K562 (cell line): ENCODE data around the gene MED22. TPM values are rescaled to one million over a fixed set of nuclear protein-coding genes. Genes with fewer than 3 reads are reported as not detected.

Experiments used
- ATAC-seq: fragments of 200-7000 bp; cut with Tn5 transposase; 3 replicates; pipeline ENCODE4 v1.9.1; 2020; ENCODE audit warnings: moderate library complexity
- BruUV-seq: library from RNA; stranded (reverse); fragments of 400-500 nt; replicated peaks from 2 replicates; lab custom pipeline; 2021; lab: Mats Ljungman, UMichigan
- CTCF ChIA-PET: fragments of 300-600 bp; formaldehyde crosslinking; extraction: SDS; loops from one replicate; lab custom pipeline; 2021; ENCODE audit warnings: low intra/inter-chr PET ratio; lab: Yijun Ruan, JAX
- POLR2A ChIA-PET: fragments of 300-600, 350-650 bp; sonication (Branson Sonifier 250); formaldehyde crosslinking; extraction: SDS; loops from one replicate; lab custom pipeline; 2021; ENCODE audit warnings: antibody characterized with exemption, inconsistent platforms; lab: Yijun Ruan, JAX
- DNase-seq, 4 experiments: peaks; one replicate each; pipeline versions ENCODE4 v3.0.0 to v3.0.0-alpha.2; 2011 to 2018; ENCODE audit warnings: low spot score in 3 of 4, mixed read lengths in 3 of 4; ENCODE audit errors: extremely low read depth in 1 of 4
- FAIRE-seq: peaks from 2 replicates; lab custom pipeline; 2011; peaks lifted over from hg19 to GRCh38; lab: Jason Lieb, UNC
- H2AFZ ChIP-seq: 2 replicates; pipeline ENCODE4 v1.6.0; 2011; ENCODE audit warnings: low read depth, low read length, control low read depth, inconsistent platforms
- H3K27ac ChIP-seq: fragments of 200-600 bp; 3 replicates; pipeline ENCODE4 v1.8.0; 2011; ENCODE audit warnings: low read depth, mild to moderate bottlenecking, control low read depth, inconsistent platforms, low read length, moderate library complexity, mixed read lengths; ENCODE audit errors: extremely low read depth
- H3K27me3 ChIP-seq, 2 experiments: fragments of 300-600 bp in 1 of 2; 2 replicates in 1 of 2; 3 replicates in 1 of 2; pipeline versions ENCODE4 v1.6.0 to v1.8.0; 2011; ENCODE audit warnings: inconsistent platforms in 2 of 2, low read length in 2 of 2, mild to moderate bottlenecking in 1 of 2, mixed read lengths in 1 of 2, moderate library complexity in 1 of 2; ENCODE audit not compliant: control insufficient read depth in 2 of 2, insufficient read depth in 2 of 2
- H3K36me3 ChIP-seq: fragments of 300-600 bp; 3 replicates; pipeline ENCODE4 v1.8.0; 2011; ENCODE audit warnings: mild to moderate bottlenecking, low read length, inconsistent platforms; ENCODE audit not compliant: control insufficient read depth, insufficient read depth
- H3K4me1 ChIP-seq, 2 experiments: fragments of 200-600 bp in 1 of 2; replicated peaks in 1 of 2; 2 replicates in 1 of 2; 3 replicates in 1 of 2; pipeline versions ENCODE4 v1.5.1 to v1.8.0; 2011; ENCODE audit warnings: inconsistent platforms in 2 of 2, low read length in 2 of 2, mild to moderate bottlenecking in 1 of 2, mixed read lengths in 1 of 2, moderate library complexity in 1 of 2; ENCODE audit not compliant: control insufficient read depth in 2 of 2, insufficient read depth in 2 of 2
- H3K4me2 ChIP-seq: 2 replicates; pipeline ENCODE4 v1.6.1; 2011; ENCODE audit warnings: low read length, control low read depth, inconsistent platforms, mixed read lengths; ENCODE audit not compliant: insufficient read depth
- H3K4me3 ChIP-seq: fragments of 200-600 bp; sonication (generic), shearing (Covaris generic); 2 replicates; pipeline ENCODE4 v1.5.1; 2016; ENCODE audit warnings: control low read depth, inconsistent platforms
- H3K79me2 ChIP-seq: fragments of 200-600 bp; 3 replicates; pipeline ENCODE4 v1.8.0; 2011; ENCODE audit warnings: low read length, inconsistent platforms; ENCODE audit not compliant: control insufficient read depth, insufficient read depth
- H3K9ac ChIP-seq, 2 experiments: 2 replicates each; pipeline versions ENCODE4 v1.6.0 to v1.6.1; 2011; ENCODE audit warnings: low read depth in 2 of 2, low read length in 2 of 2, control low read depth in 1 of 2, inconsistent platforms in 1 of 2, mild to moderate bottlenecking in 1 of 2, mixed read lengths in 1 of 2; ENCODE audit not compliant: insufficient read depth in 1 of 2
- H3K9me1 ChIP-seq: one replicate; pipeline ENCODE4 v1.6.0; 2011; ENCODE audit warnings: inconsistent platforms, mild to moderate bottlenecking, low read length, moderate library complexity; ENCODE audit not compliant: control insufficient read depth, insufficient read depth
- H3K9me3 ChIP-seq: replicated peaks from 2 replicates; pipeline ENCODE4 v1.5.1; 2011; ENCODE audit warnings: low read depth, low read length, inconsistent platforms; ENCODE audit not compliant: control insufficient read depth, insufficient read depth
- H4K20me1 ChIP-seq: replicated peaks from 2 replicates; pipeline ENCODE4 v1.6.1; 2011; ENCODE audit warnings: low read length, inconsistent platforms, mixed read lengths; ENCODE audit not compliant: control insufficient read depth, insufficient read depth
- BDP1 ChIP-seq: IDR thresholded peaks from 3 replicates; pipeline ENCODE4 v1.6.1; 2011; ENCODE audit not compliant: insufficient read length, insufficient read depth
- CBX1 ChIP-seq: sonication (generic); IDR thresholded peaks from 2 replicates; pipeline ENCODE4 v1.6.1; 2016; ENCODE audit warnings: antibody characterized with exemption, low read depth, mild to moderate bottlenecking
- CCAR2 ChIP-seq: fragments of 200-400 bp; formaldehyde crosslinking; IDR thresholded peaks from 2 replicates; pipeline ENCODE4 v1.6.1; 2017; ENCODE audit warnings: mild to moderate bottlenecking, low read depth, low read length
- CHD2 ChIP-seq: IDR thresholded peaks from 2 replicates; pipeline ENCODE4 v1.6.1; 2011; ENCODE audit warnings: low read depth, low read length
- CTBP1 ChIP-seq: fragments of 450-650 bp; IDR thresholded peaks from 2 replicates; pipeline ENCODE4 v1.6.1; 2016; ENCODE audit warnings: borderline replicate concordance
- KLF13 ChIP-seq: fragments of 450-650 bp; IDR thresholded peaks from 2 replicates; pipeline ENCODE4 v1.6.1; 2016; ENCODE audit warnings: missing genetic modification characterization, low read depth, mild to moderate bottlenecking, missing compliant biosample characterization, moderate library complexity, borderline replicate concordance
- NEUROD1 ChIP-seq: fragments of 150-350 bp; IDR thresholded peaks from 2 replicates; pipeline ENCODE4 v1.6.1; 2014; ENCODE audit warnings: borderline replicate concordance, low read length, low read depth; ENCODE audit not compliant: partially characterized antibody
- NRF1 ChIP-seq, 2 experiments: fragments of 450-650 bp; IDR thresholded peaks in 1 of 2; conservative IDR thresholded peaks in 1 of 2; 2 replicates each; pipeline ENCODE4 v1.6.1; 2014; ENCODE audit warnings: mild to moderate bottlenecking in 2 of 2
- WGBS: fragments of 100-300 bp; shearing (Covaris generic); methylation state at CpG from one replicate; pipeline ENCODE4 v1.1.6; 2016; ENCODE audit warnings: low coverage, mixed read lengths; ENCODE audit not compliant: insufficient coverage; ENCODE audit errors: missing lambda C conversion rate; 5-methylcytosine and 5-hydroxymethylcytosine counted together
- in situ Hi-C: fragments of 300-500 bp; cut with MboI; formaldehyde crosslinking; loops from 4 replicates; pipeline ENCODE4 v1.15.0; 2018; ENCODE audit warnings: inconsistent platforms, mixed read lengths
- intact Hi-C: fragments of 100-400 bp; cut with micrococcal nuclease; formaldehyde crosslinking; loops from 2 replicates; pipeline ENCODE4 v1.14.2; 2022
- polyA plus RNA-seq, 8 experiments: library from polyadenylated mRNA; depleted of rRNA in 4 of 8; stranded (reverse) in 5 of 8; unstranded in 3 of 8; fragments of >200 nt; fragmentation: Nextera tagmentation in 2 of 8; fragmentation: Illumina TruSeq in 1 of 8; extraction: Ambion mirVana in 2 of 8; extraction: Trizol in 1 of 8; gene quantifications; 2 replicates each; pipeline versions ENCODE4 v1.2.1 to v1.2.3, GENCODE V29; 2011 to 2014; ENCODE audit warnings: inconsistent platforms in 1 of 8, missing spikeins in 1 of 8
- total RNA-seq, 7 experiments: library from RNA; depleted of rRNA in 6 of 7; stranded (reverse); fragments of >200 nt in 6 of 7; fragmentation: Illumina TruSeq in 2 of 7; extraction: Trizol in 2 of 7; gene quantifications; 2 replicates each; pipeline versions ENCODE4 v1.2.1 to v1.2.3, GENCODE V29; 2011 to 2021; ENCODE audit warnings: low replicate concordance in 1 of 7
- TF ChIP-seq, protein P1 (sequence below): sonication (generic); formaldehyde crosslinking; IDR thresholded peaks from 2 replicates; pipeline ENCODE4 v1.9.0; 2022; ENCODE audit warnings: mild to moderate bottlenecking, missing genetic modification reagents
- TF ChIP-seq, protein P2 (sequence below): fragments of 450-650 bp; IDR thresholded peaks from 2 replicates; pipeline ENCODE4 v1.6.1; 2016; ENCODE audit warnings: mild to moderate bottlenecking, moderate library complexity
- TF ChIP-seq, protein P3 (sequence below): fragments of 250-450 bp; sonication (Bioruptor Pico); IDR thresholded peaks from 2 replicates; pipeline ENCODE4 v1.9.0; 2021; ENCODE audit warnings: mild to moderate bottlenecking

MED22 gene
- total and polyA plus RNA-seq, 9 of the 15 experiments (the other 6 are each of a cell fraction or from before 2014, with no cell fraction given): 0.73 to 35.6 (median 22.3) TPM

DNA sequence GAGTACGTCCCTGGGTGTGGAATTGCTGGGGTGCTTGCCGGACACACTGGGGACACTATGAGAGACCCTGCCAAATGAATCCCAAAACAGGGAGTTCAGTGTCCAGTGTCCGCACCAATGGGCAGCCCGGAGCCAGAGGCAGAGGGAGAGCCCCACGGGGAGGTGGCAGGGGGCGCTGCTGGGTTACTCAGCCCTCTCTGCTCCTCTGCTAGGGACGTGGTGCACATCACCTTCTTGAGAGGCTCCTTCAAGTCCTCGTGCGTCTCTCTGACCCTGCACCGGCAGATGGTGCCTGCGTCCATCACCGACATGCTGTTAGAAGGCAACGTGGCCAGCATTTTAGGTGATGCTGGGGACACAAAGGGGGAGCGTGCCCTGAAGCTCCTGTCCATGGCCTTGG is 49.0 kb upstream of the MED22 start:
- Histone ChIP-seq H3K27me3 (peaks cover 15 to 38% of the 10 kb centered on the region in 2 experiments; a peak in 3 of 5 replicates), H3K36me3 (no peaks in the 10 kb centered on the region), H3K27ac (no peak overlapping the region), H2AFZ (no peak overlapping the region), H3K4me2 (no peak overlapping the region), H4K20me1 (peaks cover 9% of the 10 kb centered on the region; the same call in 1 of the 2 replicates), H3K4me3 (no peak overlapping the region), H3K9me1 (peaks cover 2% of the 10 kb centered on the region), H3K9ac (no peak overlapping the region; a peak in 1 of 4 replicates), H3K4me1 (peaks cover 0 to 9% of the 10 kb centered on the region in 2 experiments; a peak in 2 of 5 replicates), H3K9me3 (no peaks in the 10 kb centered on the region), H3K79me2 (no peaks in the 10 kb centered on the region)
- 8% methylated on average over 13 of the region's 14 CpGs for WGBS
- CTCF ChIA-PET: no interaction called here
- peak; percentile 90 for ATAC-seq
- in situ Hi-C loops: no loop called here
- intact Hi-C loops: no loop called here
- peak in 2 of 4 experiments; percentile 60 to 63 for DNase-seq
- BruUV-seq: no TSS peak
- peak; percentile 80 for FAIRE-seq
- POLR2A ChIA-PET: interaction anchor here (1.2 to 2.1 kb wide), 2 partner anchors 10 to 20 kb away, joined by 4 to 7 read pairs; no protein-coding TSS in a partner anchor
- TF ChIP-seq, protein P1, sequence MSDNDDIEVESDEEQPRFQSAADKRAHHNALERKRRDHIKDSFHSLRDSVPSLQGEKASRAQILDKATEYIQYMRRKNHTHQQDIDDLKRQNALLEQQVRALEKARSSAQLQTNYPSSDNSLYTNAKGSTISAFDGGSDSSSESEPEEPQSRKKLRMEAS (CRISPR knock-in tag): peak; percentile 27; the same call in 1 of the 2 replicates
- TF ChIP-seq, protein P2, sequence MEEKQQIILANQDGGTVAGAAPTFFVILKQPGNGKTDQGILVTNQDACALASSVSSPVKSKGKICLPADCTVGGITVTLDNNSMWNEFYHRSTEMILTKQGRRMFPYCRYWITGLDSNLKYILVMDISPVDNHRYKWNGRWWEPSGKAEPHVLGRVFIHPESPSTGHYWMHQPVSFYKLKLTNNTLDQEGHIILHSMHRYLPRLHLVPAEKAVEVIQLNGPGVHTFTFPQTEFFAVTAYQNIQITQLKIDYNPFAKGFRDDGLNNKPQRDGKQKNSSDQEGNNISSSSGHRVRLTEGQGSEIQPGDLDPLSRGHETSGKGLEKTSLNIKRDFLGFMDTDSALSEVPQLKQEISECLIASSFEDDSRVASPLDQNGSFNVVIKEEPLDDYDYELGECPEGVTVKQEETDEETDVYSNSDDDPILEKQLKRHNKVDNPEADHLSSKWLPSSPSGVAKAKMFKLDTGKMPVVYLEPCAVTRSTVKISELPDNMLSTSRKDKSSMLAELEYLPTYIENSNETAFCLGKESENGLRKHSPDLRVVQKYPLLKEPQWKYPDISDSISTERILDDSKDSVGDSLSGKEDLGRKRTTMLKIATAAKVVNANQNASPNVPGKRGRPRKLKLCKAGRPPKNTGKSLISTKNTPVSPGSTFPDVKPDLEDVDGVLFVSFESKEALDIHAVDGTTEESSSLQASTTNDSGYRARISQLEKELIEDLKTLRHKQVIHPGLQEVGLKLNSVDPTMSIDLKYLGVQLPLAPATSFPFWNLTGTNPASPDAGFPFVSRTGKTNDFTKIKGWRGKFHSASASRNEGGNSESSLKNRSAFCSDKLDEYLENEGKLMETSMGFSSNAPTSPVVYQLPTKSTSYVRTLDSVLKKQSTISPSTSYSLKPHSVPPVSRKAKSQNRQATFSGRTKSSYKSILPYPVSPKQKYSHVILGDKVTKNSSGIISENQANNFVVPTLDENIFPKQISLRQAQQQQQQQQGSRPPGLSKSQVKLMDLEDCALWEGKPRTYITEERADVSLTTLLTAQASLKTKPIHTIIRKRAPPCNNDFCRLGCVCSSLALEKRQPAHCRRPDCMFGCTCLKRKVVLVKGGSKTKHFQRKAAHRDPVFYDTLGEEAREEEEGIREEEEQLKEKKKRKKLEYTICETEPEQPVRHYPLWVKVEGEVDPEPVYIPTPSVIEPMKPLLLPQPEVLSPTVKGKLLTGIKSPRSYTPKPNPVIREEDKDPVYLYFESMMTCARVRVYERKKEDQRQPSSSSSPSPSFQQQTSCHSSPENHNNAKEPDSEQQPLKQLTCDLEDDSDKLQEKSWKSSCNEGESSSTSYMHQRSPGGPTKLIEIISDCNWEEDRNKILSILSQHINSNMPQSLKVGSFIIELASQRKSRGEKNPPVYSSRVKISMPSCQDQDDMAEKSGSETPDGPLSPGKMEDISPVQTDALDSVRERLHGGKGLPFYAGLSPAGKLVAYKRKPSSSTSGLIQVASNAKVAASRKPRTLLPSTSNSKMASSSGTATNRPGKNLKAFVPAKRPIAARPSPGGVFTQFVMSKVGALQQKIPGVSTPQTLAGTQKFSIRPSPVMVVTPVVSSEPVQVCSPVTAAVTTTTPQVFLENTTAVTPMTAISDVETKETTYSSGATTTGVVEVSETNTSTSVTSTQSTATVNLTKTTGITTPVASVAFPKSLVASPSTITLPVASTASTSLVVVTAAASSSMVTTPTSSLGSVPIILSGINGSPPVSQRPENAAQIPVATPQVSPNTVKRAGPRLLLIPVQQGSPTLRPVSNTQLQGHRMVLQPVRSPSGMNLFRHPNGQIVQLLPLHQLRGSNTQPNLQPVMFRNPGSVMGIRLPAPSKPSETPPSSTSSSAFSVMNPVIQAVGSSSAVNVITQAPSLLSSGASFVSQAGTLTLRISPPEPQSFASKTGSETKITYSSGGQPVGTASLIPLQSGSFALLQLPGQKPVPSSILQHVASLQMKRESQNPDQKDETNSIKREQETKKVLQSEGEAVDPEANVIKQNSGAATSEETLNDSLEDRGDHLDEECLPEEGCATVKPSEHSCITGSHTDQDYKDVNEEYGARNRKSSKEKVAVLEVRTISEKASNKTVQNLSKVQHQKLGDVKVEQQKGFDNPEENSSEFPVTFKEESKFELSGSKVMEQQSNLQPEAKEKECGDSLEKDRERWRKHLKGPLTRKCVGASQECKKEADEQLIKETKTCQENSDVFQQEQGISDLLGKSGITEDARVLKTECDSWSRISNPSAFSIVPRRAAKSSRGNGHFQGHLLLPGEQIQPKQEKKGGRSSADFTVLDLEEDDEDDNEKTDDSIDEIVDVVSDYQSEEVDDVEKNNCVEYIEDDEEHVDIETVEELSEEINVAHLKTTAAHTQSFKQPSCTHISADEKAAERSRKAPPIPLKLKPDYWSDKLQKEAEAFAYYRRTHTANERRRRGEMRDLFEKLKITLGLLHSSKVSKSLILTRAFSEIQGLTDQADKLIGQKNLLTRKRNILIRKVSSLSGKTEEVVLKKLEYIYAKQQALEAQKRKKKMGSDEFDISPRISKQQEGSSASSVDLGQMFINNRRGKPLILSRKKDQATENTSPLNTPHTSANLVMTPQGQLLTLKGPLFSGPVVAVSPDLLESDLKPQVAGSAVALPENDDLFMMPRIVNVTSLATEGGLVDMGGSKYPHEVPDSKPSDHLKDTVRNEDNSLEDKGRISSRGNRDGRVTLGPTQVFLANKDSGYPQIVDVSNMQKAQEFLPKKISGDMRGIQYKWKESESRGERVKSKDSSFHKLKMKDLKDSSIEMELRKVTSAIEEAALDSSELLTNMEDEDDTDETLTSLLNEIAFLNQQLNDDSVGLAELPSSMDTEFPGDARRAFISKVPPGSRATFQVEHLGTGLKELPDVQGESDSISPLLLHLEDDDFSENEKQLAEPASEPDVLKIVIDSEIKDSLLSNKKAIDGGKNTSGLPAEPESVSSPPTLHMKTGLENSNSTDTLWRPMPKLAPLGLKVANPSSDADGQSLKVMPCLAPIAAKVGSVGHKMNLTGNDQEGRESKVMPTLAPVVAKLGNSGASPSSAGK: no peak
- TF ChIP-seq KLF13 (tag) (no peak), BDP1 (no peak), CCAR2 (no peak), NEUROD1 (no peak), CHD2 (no peak), CBX1 (no peak), CTBP1 (peak; percentile 66; the same call in 1 of the 2 replicates), NRF1 (conservative IDR thresholded peaks at IDR 0.05 in 1 of 2, IDR thresholded peaks at IDR 0.05 in 1 of 2) (0 out of 4 replicates have a peak, but pooled peaks of 1 of the 2 experiments have one; percentile 14)
- TF ChIP-seq, protein P3, sequence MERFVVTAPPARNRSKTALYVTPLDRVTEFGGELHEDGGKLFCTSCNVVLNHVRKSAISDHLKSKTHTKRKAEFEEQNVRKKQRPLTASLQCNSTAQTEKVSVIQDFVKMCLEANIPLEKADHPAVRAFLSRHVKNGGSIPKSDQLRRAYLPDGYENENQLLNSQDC (CRISPR knock-in tag): no peak
